Measurements from ENCODE around the gene ZFP62. TPM values are rescaled to one million over a fixed set of nuclear protein-coding genes. Genes with fewer than 3 reads are reported as not detected.

The ZFP62 gene
- total and polyA plus RNA-seq, 2 of the 4 experiments (the other 2 are of a cell fraction), result 8.2 to 20.3 TPM

GRCh38 chr5:180807654-180808414, 53.2 kb downstream of the ZFP62 start (continued):
- TF ChIP-seq CTCF (conservative IDR thresholded peaks at IDR 0.05; ENCODE audit: low read depth, low read length), result no peak

- no peaks in the 10 kb centered on the region for H3K9me3 ChIP-seq (ENCODE audit: control insufficient read depth, insufficient read depth, low read length)
- POLR2A ChIA-PET (ENCODE audit: unreplicated experiment), result interaction anchor here (0.5 kb wide), 1 partner anchor 25 kb away, joined by 3 read pairs; no protein-coding TSS in a partner anchor
Observed at GRCh38 chr5:180807046-180807445, 54.0 kb downstream of the ZFP62 start.

More at GRCh38 chr5:180807046-180807445, 54.0 kb downstream of the ZFP62 start:
- Histone ChIP-seq H3K4ac (ENCODE audit: low read depth, low read length) (0 out of 2 replicates have a peak overlapping the region, but pooled peaks have one; percentile 13), H4K20me1 (ENCODE audit: insufficient read depth, low read length) (peaks cover under 1% of the 10 kb centered on the region), H3K27me3 (ENCODE audit: control insufficient read depth, insufficient read depth, low read length) (no peaks in the 10 kb centered on the region), H3K14ac (replicated peaks; ENCODE audit: low read depth, low read length) (no peak overlapping the region), H4K8ac (ENCODE audit: low read depth in 2 of 2, low read length in 2 of 2) (no peak overlapping the region), H3K9me1 (ENCODE audit: insufficient read depth, low read length) (peaks cover 17% of the 10 kb centered on the region), H3K27ac (ENCODE audit: insufficient read depth, low read length) (no peak overlapping the region), H3K56ac (ENCODE audit: extremely low read depth, insufficient read depth, low read length) (no peak overlapping the region), H3K9ac (ENCODE audit: low read depth, low read length) (no peak overlapping the region), H2AFZ (replicated peaks; ENCODE audit: low read length, poor library complexity) (no peak overlapping the region), H2BK120ac (ENCODE audit: low read depth, low read length) (no peak overlapping the region), H3K4me1 (ENCODE audit: control insufficient read depth, insufficient read depth, low read length) (peaks cover 14% of the 10 kb centered on the region), H3K18ac (ENCODE audit: low read depth, low read length) (no peak overlapping the region), H3K4me3 (ENCODE audit: insufficient read depth, low read depth, low read length) (no peak overlapping the region), H2BK5ac (ENCODE audit: low read depth, low read length, poor library complexity, severe bottlenecking) (no peak overlapping the region), H3K23ac (ENCODE audit: low read depth, low read length) (no peak overlapping the region), H4K5ac (ENCODE audit: low read depth, low read length) (no peak overlapping the region), H3K36me3 (ENCODE audit: control insufficient read depth, insufficient read depth, low read length) (peaks cover 7% of the 10 kb centered on the region; the same call in 1 of the 2 replicates), H4K91ac (ENCODE audit: insufficient read depth, low read depth, low read length) (peak overlapping the region; percentile 38; the same call in 1 of the 2 replicates), H2AK9ac (replicated peaks; ENCODE audit: low read depth, low read length, poor library complexity) (no peak overlapping the region), H3K79me1 (ENCODE audit: low read depth in 1 of 2, low read length in 2 of 2) (peaks cover 39 to 57% of the 10 kb centered on the region in 2 experiments), H2AK5ac (ENCODE audit: low read depth, low read length) (no peak overlapping the region), H3K4me2 (ENCODE audit: low read depth, low read length) (peak overlapping the region; percentile 30; the same call in 1 of the 2 replicates), H2BK15ac (ENCODE audit: low read depth, low read length) (no peak overlapping the region), H2BK20ac (ENCODE audit: low read depth, low read length) (no peak overlapping the region)
- no CpG with 5 or more reads among the region's 1 CpG for WGBS, 2 experiments (ENCODE audit: extremely low coverage in 2 of 2, insufficient read length in 1 of 2)
- no peak for DNase-seq
- intact Hi-C loops (cut with micrococcal nuclease), result no loop called here
- dilution Hi-C loops (cut with HindIII; ENCODE audit: low sequenced_read_pairs, unreplicated experiment), result no loop called here
- in situ Hi-C loops (cut with MboI; ENCODE audit: low sequenced_read_pairs), result loop anchor here (10.0 kb wide), 2 partner anchors 378 to 448 kb away; no protein-coding TSS in a partner anchor
- TF ChIP-seq MXI1 (IDR thresholded peaks at IDR 0.05; ENCODE audit: borderline replicate concordance, low read depth, low read length) (no peak), NFE2L2 (IDR thresholded peaks at IDR 0.05; ENCODE audit: low read depth, low read length) (no peak), CTCF (conservative IDR thresholded peaks at IDR 0.05; ENCODE audit: low read depth, low read length) (no peak)
- CTCF ChIA-PET, result no interaction called here
- no TSS peak for BruUV-seq (replicated peaks)
- no peak for ATAC-seq (ENCODE audit: low read depth)

All from IMR-90 (cell line).